GM12801 (cell line): ENCODE data around the gene PUSL1.

ENCODE experiments used
- TF ChIP-seq, protein P1 (sequence below): IDR thresholded peaks from one replicate; pipeline ENCODE4 v1.5.1; 2011; ENCODE audit warnings: control low read depth; ENCODE audit not compliant: insufficient read length; ENCODE audit errors: extremely low read depth

Gene PUSL1

DNA sequence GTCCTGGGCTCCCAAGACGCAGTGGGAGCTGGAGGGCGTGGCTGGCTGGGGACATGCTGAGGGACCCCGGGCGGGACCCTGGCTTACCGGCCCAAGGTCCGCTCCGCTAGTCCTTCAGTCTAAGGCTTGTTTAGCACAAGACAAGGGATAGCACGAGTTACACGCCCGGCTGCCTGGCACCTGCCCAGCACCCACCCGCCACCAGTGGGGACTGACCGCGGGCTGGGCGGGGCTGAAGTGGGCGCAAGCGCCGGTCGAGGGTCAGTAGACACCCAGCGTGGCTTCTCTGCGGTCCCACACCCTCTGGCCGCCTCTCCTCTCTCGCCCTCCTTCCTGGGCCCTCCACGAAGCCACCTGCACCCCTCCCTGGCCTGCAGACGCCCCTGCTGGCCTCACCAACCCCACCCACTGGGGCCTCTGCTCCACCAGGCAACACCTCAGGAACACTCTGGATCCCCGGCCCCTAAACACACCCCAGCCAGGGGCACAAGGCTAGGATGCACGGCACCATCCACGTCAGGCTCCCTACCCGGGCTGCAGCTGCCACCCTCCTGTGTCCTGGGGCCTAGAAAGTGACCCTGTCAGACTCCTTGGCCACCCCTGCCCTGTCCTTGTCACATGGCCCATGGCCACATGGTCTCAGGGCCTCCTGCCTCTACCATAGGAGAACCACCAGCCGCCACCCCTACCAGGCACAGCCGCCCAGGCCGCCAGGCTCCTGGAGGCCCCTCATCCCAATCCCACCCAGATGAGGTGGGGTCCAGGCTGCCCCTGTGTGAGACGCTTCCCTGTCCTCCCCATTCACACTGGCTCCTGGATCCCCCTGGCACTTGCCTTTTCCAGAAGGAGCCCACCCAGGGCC lies 28.8 kb downstream of the PUSL1 start:
- TF ChIP-seq, protein P1, sequence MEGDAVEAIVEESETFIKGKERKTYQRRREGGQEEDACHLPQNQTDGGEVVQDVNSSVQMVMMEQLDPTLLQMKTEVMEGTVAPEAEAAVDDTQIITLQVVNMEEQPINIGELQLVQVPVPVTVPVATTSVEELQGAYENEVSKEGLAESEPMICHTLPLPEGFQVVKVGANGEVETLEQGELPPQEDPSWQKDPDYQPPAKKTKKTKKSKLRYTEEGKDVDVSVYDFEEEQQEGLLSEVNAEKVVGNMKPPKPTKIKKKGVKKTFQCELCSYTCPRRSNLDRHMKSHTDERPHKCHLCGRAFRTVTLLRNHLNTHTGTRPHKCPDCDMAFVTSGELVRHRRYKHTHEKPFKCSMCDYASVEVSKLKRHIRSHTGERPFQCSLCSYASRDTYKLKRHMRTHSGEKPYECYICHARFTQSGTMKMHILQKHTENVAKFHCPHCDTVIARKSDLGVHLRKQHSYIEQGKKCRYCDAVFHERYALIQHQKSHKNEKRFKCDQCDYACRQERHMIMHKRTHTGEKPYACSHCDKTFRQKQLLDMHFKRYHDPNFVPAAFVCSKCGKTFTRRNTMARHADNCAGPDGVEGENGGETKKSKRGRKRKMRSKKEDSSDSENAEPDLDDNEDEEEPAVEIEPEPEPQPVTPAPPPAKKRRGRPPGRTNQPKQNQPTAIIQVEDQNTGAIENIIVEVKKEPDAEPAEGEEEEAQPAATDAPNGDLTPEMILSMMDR, result no peak

- TF ChIP-seq, protein P1, result no peak
Observed at GRCh38 chr1:1337793-1338147, 29.4 kb downstream of the PUSL1 start.

- TF ChIP-seq, protein P1, result no peak
Observed at GRCh38 chr1:1338278-1338677, 29.9 kb downstream of the PUSL1 start.

- TF ChIP-seq, protein P1, result no peak
Observed at GRCh38 chr1:1340185-1340584, 31.8 kb downstream of the PUSL1 start.

DNA sequence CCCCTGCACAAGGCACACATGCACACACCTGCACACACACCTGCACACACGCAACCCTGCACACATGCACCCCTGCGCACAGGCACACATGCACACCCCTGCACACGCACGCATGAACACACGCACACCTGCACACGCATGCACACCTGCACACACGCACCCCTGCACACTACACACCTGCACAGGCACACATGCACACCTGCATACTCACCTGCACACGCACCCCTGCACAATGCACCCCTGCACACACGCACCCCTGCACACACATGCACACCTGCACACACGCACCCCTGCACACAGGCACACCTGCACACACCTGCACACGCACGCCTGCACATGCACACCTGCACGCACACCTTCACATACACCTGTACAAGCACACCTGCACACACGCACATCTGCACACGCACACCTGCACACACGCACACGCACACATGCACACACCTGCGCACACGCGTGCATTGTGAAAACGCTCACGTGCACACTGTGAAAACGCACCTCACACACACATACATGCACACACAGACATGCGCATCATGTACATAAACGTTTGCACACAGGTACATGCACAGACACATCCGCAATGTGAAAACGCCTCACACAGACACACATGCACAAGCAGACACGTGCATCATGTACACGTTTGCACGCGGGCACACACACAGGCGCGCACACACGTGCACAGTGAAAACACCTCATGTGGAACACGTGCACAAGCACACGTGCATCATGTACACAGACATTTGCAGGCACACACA lies 32.6 kb downstream of the PUSL1 start:
- TF ChIP-seq, protein P1, result no peak

DNA sequence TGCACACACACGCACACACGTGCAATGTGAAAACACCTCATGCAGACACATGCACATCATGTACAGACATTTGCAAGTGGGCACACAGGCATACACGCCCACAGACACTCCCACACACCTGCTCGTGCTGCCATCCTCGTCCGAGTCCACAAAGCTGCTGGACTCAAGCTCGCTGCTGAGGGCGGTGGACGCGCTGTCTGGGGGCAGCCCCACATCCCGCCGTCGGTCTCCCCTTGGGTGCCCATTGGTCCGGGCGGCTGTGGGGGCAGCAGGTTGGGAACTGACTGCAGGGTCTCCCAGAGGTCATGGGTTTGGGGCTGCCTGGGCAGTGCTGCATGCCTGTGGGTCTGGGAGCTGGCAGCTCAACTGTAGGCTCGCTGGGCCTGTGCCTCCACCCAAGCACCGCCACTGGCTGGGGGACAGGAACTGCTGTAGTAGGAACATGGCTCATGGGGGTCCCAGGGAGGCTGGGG lies 33.2 kb downstream of the PUSL1 start:
- TF ChIP-seq, protein P1, result no peak

- TF ChIP-seq, protein P1, result no peak
Observed at GRCh38 chr1:1342061-1342562, 33.7 kb downstream of the PUSL1 start.
